ENCODE results near the gene MAL.

MAL gene

DNA sequence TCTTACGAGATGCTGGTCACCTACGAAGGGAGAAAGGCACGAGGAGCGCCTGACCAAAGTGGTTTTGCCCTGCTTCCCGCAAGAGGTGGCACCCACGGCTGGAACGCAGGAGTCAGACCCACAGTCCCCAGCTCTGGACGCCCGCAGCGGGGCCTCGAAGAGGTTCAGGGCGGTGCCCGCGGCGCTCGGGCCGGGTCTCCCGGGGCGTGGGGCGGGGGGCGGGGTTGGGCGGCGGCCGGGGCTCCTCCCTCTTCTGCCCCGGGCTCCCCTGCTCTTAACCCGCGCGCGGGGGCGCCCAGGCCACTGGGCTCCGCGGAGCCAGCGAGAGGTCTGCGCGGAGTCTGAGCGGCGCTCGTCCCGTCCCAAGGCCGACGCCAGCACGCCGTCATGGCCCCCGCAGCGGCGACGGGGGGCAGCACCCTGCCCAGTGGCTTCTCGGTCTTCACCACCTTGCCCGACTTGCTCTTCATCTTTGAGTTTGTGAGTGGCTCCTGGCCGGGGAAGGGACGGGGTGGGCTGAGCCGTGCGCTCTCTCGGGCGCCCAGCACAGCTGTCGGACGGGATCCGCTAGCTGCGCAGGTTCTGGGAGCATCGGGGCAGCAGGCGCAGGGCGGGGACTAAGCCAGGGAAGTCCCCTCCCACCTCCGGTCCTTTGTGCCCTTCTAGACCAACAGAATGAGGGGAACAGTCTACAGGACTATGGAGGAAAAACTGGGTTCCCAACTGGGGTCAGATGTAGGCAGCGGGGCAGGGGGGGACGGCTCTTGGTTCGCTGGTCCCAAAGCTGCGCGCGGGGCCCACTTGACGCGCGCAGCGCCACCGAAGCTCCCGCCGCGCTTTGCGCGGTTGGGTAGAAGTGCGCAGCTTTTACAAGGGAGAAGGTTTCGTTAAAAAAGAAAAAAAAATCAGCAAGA, at the start of gene MAL:
TSS of gene MAL (plus strand) at position 303 of the 914 bp plus-strand sequence. CDS start at position 388, 85 bp downstream.
- no peak for TF ChIP-seq CTCF (IDR thresholded peaks at IDR 0.05; ENCODE audit: control extremely low read depth, extremely low read depth, low read depth, missing control alignments)
- ChIA-PET POLR2A (no interaction called here), CTCF (interaction anchor here (1.7 to 6.7 kb wide), 3 partner anchors 17 to 77 kb away, joined by 4 to 141 read pairs (median 64); no protein-coding TSS in a partner anchor)
- DNase-seq (ENCODE audit: extremely low spot score) = peak; percentile 64

DNA sequence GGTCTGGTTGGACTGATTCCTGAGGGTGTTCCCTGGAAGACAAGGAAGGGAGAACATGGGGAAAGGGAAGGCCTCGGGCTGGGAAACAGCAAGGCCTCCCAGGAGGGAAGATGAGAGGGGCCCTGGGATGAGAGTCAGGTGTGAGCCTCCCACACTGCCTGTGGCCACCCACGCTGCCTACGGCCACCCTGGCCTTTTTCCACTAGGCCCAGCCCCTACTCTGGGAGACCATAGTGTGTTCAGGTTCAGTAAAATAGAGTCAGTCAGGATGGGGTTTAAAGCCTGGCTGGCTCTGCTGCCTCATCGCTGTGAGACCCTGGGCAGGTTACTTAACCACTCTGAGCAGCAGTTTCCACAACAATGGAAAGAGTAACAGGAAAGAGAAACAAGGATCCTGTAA, 47.7 kb upstream of the MAL start:
- DNase-seq (ENCODE audit: extremely low spot score) = no peak
- CTCF ChIA-PET = interaction anchor here (1.3 to 1.7 kb wide), 2 partner anchors 9 to 20 kb away, joined by 3 to 7 read pairs; no protein-coding TSS in a partner anchor
- TF ChIP-seq CTCF (IDR thresholded peaks at IDR 0.05; ENCODE audit: control extremely low read depth, extremely low read depth, low read depth, missing control alignments) = no peak
- POLR2A ChIA-PET = no interaction called here

DNA sequence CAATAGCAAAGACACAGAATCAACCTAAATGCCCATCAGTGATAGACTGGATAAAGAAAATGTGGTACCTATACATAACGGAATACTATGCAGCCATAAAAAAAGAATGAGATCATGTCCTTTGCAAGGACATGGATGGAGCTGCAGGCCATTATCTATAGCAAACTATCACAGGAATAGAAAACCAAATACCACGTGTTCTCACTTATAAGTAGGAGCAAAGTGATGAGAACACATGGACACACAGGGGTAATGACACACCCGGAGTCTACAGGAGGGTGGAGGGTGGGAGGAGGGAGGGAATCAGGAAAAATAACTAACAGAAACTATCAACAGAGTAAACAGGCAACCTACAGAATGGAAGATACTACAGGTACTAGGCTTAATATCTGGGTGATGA, 46.6 kb upstream of the MAL start:
- no peak for DNase-seq (ENCODE audit: extremely low spot score)
- no peak for TF ChIP-seq CTCF (IDR thresholded peaks at IDR 0.05; ENCODE audit: control extremely low read depth, extremely low read depth, low read depth, missing control alignments)
- ChIA-PET CTCF (interaction anchor here (1.8 kb wide), 1 partner anchor 18 kb away, joined by 3 read pairs; no protein-coding TSS in a partner anchor), POLR2A (no interaction called here)

GRCh38 chr2:94979406-94980375, 45.8 kb upstream of the MAL start:
- no peak for DNase-seq (ENCODE audit: extremely low spot score)
- CTCF ChIA-PET = interaction anchor here (1.8 to 2.3 kb wide), 2 partner anchors 17 to 136 kb away, joined by 3 to 4 read pairs; no protein-coding TSS in a partner anchor
- no peak for TF ChIP-seq CTCF (IDR thresholded peaks at IDR 0.05; ENCODE audit: control extremely low read depth, extremely low read depth, low read depth, missing control alignments)
- POLR2A ChIA-PET = no interaction called here

DNA sequence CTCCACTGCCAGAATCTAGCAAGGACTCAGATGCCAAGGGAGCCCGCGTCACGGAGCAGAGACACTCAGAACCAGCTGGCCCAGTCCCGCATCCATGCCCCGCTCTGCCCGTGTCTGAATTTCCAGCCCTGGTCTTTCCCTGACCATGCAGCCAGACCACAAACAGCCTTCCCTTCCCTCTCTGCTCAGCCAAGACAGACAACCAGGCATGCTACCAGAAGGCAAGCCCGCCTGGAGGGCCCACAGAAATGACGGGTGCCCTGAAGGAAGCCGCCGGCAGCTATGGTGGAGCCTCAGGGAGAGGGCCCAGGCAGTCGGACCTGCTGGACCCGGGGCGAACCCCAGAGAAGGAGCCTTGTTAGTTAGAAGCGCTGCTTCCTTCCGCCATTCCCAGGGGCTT, 45.1 kb upstream of the MAL start:
- CTCF ChIA-PET = interaction anchor here (1.8 to 2.3 kb wide), 2 partner anchors 16 to 135 kb away, joined by 3 to 4 read pairs; no protein-coding TSS in a partner anchor
- TF ChIP-seq CTCF (IDR thresholded peaks at IDR 0.05; ENCODE audit: control extremely low read depth, extremely low read depth, low read depth, missing control alignments) = no peak
- no peak for DNase-seq (ENCODE audit: extremely low spot score)
- POLR2A ChIA-PET = no interaction called here

GRCh38 chr2:94982156-94982555, 43.4 kb upstream of the MAL start:
- ChIA-PET POLR2A (no interaction called here), CTCF (interaction anchor here (1.0 to 2.3 kb wide), 2 partner anchors 28 to 134 kb away, joined by 4 read pairs; no protein-coding TSS in a partner anchor)
- DNase-seq (ENCODE audit: extremely low spot score) = no peak
- TF ChIP-seq CTCF (IDR thresholded peaks at IDR 0.05; ENCODE audit: control extremely low read depth, extremely low read depth, low read depth, missing control alignments) = no peak

All from GM10248 (cell line).